Measurements from ENCODE around the gene NIPBL. TPM values are rescaled to one million over a fixed set of nuclear protein-coding genes. Genes with fewer than 3 reads are reported as not detected.

NIPBL gene
- total and polyA plus RNA-seq, 2 donors (not counting 1 experiment from before 2014, with no cell fraction given), result 30.8 to 34.2 TPM

DNA sequence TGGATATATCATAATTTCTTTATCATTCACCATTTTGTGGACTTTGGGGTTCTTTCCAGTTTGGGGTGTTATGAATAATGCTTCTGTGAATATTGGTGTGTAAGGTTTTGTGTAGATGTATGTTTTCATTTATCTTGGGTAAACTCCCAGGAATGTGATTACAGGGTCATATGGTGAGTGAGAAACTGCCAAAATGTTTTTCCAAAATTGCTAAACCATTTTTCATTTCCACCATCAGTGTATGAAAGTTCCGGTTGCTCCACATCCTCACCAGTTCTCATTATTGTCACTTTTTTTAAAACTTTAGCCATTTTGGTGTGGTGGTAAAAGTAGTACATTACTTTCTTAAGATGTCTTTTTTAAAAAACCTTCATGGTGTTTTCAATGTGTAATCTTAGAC, 152.9 kb downstream of the NIPBL start:
- Histone ChIP-seq H3K4me3 (replicated peaks in 1 of 4; ENCODE audit: control extremely low read depth in 1 of 4, insufficient read depth in 1 of 4, low read depth in 3 of 4, low read length in 4 of 4) (no peak overlapping the region), H2AFZ (ENCODE audit: low read length) (no peak overlapping the region), H3K4me1 (ENCODE audit: control insufficient read depth, extremely low read depth, insufficient read depth, low read length) (no peaks in the 10 kb centered on the region), H3K9me3 (ENCODE audit: control insufficient read depth, insufficient read depth, low read depth, low read length) (no peaks in the 10 kb centered on the region), H3K27ac (ENCODE audit: insufficient read depth, low read length) (no peak overlapping the region), H3K4me2 (ENCODE audit: extremely low read depth, insufficient read depth, low read length) (no peak overlapping the region), H3K9ac (ENCODE audit: insufficient read depth, low read length) (no peak overlapping the region), H4K20me1 (ENCODE audit: control insufficient read depth, extremely low read depth, insufficient read depth, low read length) (no peaks in the 10 kb centered on the region), H3K79me2 (ENCODE audit: control insufficient read depth, insufficient read depth, low read length) (no peaks in the 10 kb centered on the region), H3K27me3 (ENCODE audit: control insufficient read depth, insufficient read depth, low read length) (no peaks in the 10 kb centered on the region), H3K36me3 (ENCODE audit: control insufficient read depth, insufficient read depth, low read length) (peaks cover 5% of the 10 kb centered on the region)
- no peak for TF ChIP-seq EZH2 (IDR thresholded peaks at IDR 0.05; ENCODE audit: low read length, missing control alignments)
- TF ChIP-seq, protein P1, sequence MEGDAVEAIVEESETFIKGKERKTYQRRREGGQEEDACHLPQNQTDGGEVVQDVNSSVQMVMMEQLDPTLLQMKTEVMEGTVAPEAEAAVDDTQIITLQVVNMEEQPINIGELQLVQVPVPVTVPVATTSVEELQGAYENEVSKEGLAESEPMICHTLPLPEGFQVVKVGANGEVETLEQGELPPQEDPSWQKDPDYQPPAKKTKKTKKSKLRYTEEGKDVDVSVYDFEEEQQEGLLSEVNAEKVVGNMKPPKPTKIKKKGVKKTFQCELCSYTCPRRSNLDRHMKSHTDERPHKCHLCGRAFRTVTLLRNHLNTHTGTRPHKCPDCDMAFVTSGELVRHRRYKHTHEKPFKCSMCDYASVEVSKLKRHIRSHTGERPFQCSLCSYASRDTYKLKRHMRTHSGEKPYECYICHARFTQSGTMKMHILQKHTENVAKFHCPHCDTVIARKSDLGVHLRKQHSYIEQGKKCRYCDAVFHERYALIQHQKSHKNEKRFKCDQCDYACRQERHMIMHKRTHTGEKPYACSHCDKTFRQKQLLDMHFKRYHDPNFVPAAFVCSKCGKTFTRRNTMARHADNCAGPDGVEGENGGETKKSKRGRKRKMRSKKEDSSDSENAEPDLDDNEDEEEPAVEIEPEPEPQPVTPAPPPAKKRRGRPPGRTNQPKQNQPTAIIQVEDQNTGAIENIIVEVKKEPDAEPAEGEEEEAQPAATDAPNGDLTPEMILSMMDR (conservative IDR thresholded peaks at IDR 0.05 in 1 of 2, IDR thresholded peaks at IDR 0.05 in 1 of 2; ENCODE audit: low read depth in 1 of 2, low read length in 2 of 2), result no peak
- DNase-seq (ENCODE audit: low read depth in 2 of 2), result no peak

DNA sequence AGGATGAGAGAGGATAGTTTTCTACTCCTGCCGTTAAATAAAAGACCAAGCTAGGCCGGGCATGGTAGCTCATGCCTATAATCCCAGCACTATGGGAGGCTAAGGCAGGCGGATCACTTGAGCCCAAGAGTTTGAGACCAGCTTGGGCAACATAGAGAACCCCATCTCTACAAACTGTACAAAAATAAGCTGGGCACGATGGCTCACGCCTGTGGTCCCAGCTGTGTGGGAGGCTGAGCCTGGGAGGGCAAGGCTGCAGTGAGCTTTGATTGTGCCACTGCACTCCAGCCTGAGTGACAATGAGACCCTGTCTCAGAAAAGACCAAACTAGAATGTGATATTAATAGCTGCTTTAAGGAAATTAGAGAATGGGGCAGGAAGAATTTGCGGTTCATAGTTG, 158.4 kb downstream of the NIPBL start:
- H4K20me1 ChIP-seq (ENCODE audit: control insufficient read depth, extremely low read depth, insufficient read depth, low read length), result no peaks in the 10 kb centered on the region
- DNase-seq (ENCODE audit: low read depth in 2 of 2), result no peak
- H3K79me2 ChIP-seq (ENCODE audit: control insufficient read depth, insufficient read depth, low read length), result no peaks in the 10 kb centered on the region
- no peak overlapping the region for H2AFZ ChIP-seq (ENCODE audit: low read length)
- no peaks in the 10 kb centered on the region for H3K36me3 ChIP-seq (ENCODE audit: control insufficient read depth, insufficient read depth, low read length)
- TF ChIP-seq, protein P1 (conservative IDR thresholded peaks at IDR 0.05 in 1 of 2, IDR thresholded peaks at IDR 0.05 in 1 of 2; ENCODE audit: low read depth in 1 of 2, low read length in 2 of 2), result no peak
- TF ChIP-seq EZH2 (IDR thresholded peaks at IDR 0.05; ENCODE audit: low read length, missing control alignments), result no peak
- no peak overlapping the region for H3K4me2 ChIP-seq (ENCODE audit: extremely low read depth, insufficient read depth, low read length)
- H3K4me3 ChIP-seq (replicated peaks in 1 of 4; ENCODE audit: control extremely low read depth in 1 of 4, insufficient read depth in 1 of 4, low read depth in 3 of 4, low read length in 4 of 4), result no peak overlapping the region
- no peaks in the 10 kb centered on the region for H3K9me3 ChIP-seq (ENCODE audit: control insufficient read depth, insufficient read depth, low read depth, low read length)
- no peaks in the 10 kb centered on the region for H3K4me1 ChIP-seq (ENCODE audit: control insufficient read depth, extremely low read depth, insufficient read depth, low read length)
- H3K27me3 ChIP-seq (ENCODE audit: control insufficient read depth, insufficient read depth, low read length), result no peaks in the 10 kb centered on the region
- no peak overlapping the region for H3K9ac ChIP-seq (ENCODE audit: insufficient read depth, low read length)
- no peak overlapping the region for H3K27ac ChIP-seq (ENCODE audit: insufficient read depth, low read length)

DNA sequence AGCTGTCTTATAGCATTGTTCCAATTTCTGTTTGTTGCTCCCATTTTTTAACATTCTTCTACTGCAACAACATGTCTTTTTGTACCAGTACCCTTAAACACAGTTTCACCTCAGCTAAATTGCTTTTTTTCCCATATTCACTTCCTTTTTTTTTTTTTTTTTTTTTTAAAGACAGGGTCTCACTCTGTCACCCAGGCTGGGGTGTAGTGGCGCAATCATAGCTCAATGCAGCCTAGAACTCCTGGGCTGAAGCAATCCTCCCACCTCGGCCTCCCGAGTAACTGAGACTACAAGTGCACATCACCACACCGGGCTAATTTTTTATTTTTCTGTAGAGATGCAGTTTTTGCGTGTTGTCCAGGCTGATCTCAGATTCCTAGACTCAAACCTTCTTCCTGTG, 161.3 kb downstream of the NIPBL start:
- Histone ChIP-seq H3K4me2 (ENCODE audit: extremely low read depth, insufficient read depth, low read length) (no peak overlapping the region), H3K27ac (ENCODE audit: insufficient read depth, low read length) (no peak overlapping the region), H3K36me3 (ENCODE audit: control insufficient read depth, insufficient read depth, low read length) (no peaks in the 10 kb centered on the region), H3K79me2 (ENCODE audit: control insufficient read depth, insufficient read depth, low read length) (no peaks in the 10 kb centered on the region), H3K4me1 (ENCODE audit: control insufficient read depth, extremely low read depth, insufficient read depth, low read length) (no peaks in the 10 kb centered on the region), H3K9me3 (ENCODE audit: control insufficient read depth, insufficient read depth, low read depth, low read length) (no peaks in the 10 kb centered on the region), H3K4me3 (replicated peaks in 1 of 4; ENCODE audit: control extremely low read depth in 1 of 4, insufficient read depth in 1 of 4, low read depth in 3 of 4, low read length in 4 of 4) (no peak overlapping the region), H2AFZ (ENCODE audit: low read length) (no peak overlapping the region), H3K27me3 (ENCODE audit: control insufficient read depth, insufficient read depth, low read length) (no peaks in the 10 kb centered on the region), H3K9ac (ENCODE audit: insufficient read depth, low read length) (no peak overlapping the region), H4K20me1 (ENCODE audit: control insufficient read depth, extremely low read depth, insufficient read depth, low read length) (no peaks in the 10 kb centered on the region)
- TF ChIP-seq, protein P1 (conservative IDR thresholded peaks at IDR 0.05 in 1 of 2, IDR thresholded peaks at IDR 0.05 in 1 of 2; ENCODE audit: low read depth in 1 of 2, low read length in 2 of 2), result no peak
- no peak for TF ChIP-seq EZH2 (IDR thresholded peaks at IDR 0.05; ENCODE audit: low read length, missing control alignments)
- no peak for DNase-seq (ENCODE audit: low read depth in 2 of 2)
